ENCODE results near the gene ADGRL3.

ADGRL3 gene

DNA sequence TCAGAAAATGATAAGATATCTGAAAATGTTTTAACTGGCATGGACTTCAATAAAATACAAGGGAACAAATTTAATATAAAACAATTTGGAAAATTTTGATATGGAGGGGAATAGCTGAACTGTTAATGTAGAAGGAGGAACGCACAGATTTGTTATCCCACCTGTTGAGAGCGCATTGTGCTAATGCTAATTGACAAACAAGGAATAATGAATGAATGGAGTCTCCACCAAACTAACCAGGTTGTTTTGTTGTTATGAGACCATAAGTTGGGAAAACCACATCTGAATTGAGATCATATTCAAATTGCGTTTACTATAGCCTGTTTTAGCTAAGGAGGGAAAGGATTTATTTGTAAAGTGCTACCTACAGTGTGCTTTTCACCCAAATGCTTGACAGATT is 195.6 kb downstream of the ADGRL3 start:
- H3K4me3 ChIP-seq (ENCODE audit: control insufficient read depth, low read depth, low read length) = no peak overlapping the region
- DNase-seq (ENCODE audit: low read depth) = no peak
- TF ChIP-seq, protein P1, sequence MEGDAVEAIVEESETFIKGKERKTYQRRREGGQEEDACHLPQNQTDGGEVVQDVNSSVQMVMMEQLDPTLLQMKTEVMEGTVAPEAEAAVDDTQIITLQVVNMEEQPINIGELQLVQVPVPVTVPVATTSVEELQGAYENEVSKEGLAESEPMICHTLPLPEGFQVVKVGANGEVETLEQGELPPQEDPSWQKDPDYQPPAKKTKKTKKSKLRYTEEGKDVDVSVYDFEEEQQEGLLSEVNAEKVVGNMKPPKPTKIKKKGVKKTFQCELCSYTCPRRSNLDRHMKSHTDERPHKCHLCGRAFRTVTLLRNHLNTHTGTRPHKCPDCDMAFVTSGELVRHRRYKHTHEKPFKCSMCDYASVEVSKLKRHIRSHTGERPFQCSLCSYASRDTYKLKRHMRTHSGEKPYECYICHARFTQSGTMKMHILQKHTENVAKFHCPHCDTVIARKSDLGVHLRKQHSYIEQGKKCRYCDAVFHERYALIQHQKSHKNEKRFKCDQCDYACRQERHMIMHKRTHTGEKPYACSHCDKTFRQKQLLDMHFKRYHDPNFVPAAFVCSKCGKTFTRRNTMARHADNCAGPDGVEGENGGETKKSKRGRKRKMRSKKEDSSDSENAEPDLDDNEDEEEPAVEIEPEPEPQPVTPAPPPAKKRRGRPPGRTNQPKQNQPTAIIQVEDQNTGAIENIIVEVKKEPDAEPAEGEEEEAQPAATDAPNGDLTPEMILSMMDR (conservative IDR thresholded peaks at IDR 0.05; ENCODE audit: control insufficient read depth, insufficient read depth, low read depth, low read length) = no peak

DNA sequence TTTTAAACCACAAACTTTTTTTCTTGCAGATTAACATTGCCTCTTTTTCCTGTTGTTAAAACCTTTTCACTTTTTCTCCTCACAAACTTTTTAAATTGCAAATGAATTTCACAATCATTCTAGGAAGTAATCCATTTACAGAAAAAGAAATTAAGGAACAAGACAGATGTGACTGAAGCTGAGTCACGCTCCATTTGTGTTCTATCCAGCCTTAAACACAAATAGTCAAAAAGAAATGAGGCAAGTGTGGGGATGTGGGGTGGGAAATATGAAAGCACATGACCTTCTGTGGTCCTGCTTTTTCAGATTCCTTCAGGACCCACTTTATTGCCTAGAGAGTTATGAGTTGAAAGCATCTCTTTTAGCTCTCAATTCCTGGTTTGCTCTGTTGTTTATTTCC is 197.0 kb downstream of the ADGRL3 start:
- DNase-seq (ENCODE audit: low read depth) = peak; percentile 62
- no peak overlapping the region for H3K4me3 ChIP-seq (ENCODE audit: control insufficient read depth, low read depth, low read length)
- TF ChIP-seq, protein P1 (conservative IDR thresholded peaks at IDR 0.05; ENCODE audit: control insufficient read depth, insufficient read depth, low read depth, low read length) = no peak

DNA sequence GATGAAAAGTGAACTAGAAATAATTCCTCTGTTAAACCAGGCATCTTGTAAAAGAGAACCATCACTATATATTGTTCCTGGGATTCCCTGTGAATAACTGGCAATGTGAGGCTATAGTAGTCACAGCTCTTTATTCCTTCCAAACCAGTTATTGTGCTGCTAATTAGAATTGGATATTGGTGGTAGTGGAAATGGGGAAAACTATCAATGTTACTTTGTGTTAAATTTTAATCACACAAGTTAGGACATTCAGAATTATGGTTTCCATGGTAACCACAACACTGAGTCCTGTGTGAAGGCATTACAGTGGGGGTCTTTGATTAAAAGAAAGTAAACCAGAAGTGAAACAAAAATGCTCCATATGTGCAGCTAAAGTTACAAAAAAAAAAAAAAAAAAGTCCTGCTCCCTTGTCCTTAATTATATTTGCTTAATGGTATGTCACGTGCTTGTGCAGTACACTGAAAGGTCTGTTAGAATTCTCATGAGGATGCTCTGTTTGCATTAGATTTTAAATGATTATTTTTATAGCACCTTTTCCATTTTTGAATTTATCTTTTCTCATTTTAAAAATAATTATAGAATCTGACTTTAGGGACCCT is 200.4 kb downstream of the ADGRL3 start:
- no peak overlapping the region for H3K4me3 ChIP-seq (ENCODE audit: control insufficient read depth, low read depth, low read length)
- TF ChIP-seq, protein P1 (conservative IDR thresholded peaks at IDR 0.05; ENCODE audit: control insufficient read depth, insufficient read depth, low read depth, low read length) = no peak
- DNase-seq (ENCODE audit: low read depth) = no peak

DNA sequence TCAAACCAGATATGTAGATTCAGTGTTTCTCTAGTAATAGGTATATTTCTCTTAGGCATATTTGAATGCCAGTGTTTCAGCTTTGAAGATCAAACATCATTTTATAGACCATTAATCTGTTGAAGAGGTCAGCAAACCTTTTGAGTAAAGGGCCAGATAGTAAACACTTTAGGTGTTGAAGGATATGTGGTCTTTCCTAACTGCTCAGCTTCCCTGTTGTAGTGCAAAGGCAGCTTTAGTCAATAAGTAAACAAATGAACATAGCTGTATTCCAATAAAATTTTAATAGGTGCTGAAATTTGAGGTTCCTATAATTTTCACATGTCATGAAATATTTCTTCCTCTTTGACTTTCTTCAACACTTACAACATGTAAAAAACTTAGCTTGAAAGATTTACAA is 201.6 kb downstream of the ADGRL3 start:
- no peak for DNase-seq (ENCODE audit: low read depth)
- TF ChIP-seq, protein P1 (conservative IDR thresholded peaks at IDR 0.05; ENCODE audit: control insufficient read depth, insufficient read depth, low read depth, low read length) = no peak
- no peak overlapping the region for H3K4me3 ChIP-seq (ENCODE audit: control insufficient read depth, low read depth, low read length)

DNA sequence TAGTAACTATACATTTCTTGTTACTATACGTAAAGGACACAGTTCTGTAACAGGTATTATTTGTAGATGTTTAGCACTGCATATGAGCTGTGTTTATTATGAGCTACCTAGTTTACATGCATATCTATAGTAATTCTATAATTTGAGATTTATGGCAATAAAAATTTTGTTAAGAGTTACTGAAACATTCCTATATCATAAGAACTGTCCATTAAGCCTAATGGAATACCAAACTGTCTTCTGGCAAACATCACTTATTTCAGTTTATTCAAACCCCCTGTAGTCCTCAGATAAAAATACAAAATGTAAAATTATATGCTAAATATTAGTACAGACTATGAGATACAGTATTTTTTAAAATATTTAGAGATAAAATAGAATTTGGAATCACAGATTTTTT is 205.2 kb downstream of the ADGRL3 start:
- no peak for DNase-seq (ENCODE audit: low read depth)
- no peak overlapping the region for H3K4me3 ChIP-seq (ENCODE audit: control insufficient read depth, low read depth, low read length)
- TF ChIP-seq, protein P1 (conservative IDR thresholded peaks at IDR 0.05; ENCODE audit: control insufficient read depth, insufficient read depth, low read depth, low read length) = no peak

DNA sequence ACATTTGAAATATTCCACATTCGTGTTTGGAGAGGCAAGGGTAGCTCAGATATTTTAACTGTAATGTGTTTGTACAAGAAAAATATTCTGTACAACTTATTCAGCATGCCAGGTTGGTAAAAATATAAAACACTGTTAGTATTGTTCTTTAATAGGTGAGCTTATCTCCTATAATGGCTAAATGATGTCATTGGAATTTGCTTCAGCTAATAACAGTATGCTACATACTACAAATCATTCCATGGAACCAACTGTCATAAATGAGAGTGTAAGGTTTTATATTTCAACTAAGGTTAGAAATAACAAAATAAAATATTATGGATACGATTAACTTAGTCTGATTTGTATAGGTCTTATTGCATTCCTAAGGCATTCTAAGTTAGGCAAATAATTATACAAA is 206.6 kb downstream of the ADGRL3 start:
- no peak for DNase-seq (ENCODE audit: low read depth)
- TF ChIP-seq, protein P1 (conservative IDR thresholded peaks at IDR 0.05; ENCODE audit: control insufficient read depth, insufficient read depth, low read depth, low read length) = no peak
- H3K4me3 ChIP-seq (ENCODE audit: control insufficient read depth, low read depth, low read length) = no peak overlapping the region
